KMS-11 (cell line): ENCODE measurements around the gene NCKAP5.

Experiments
- H2AFZ ChIP-seq: fragments of 200-600 bp; sonication (generic); 2 replicates; pipeline ENCODE4 v1.6.1; 2016; ENCODE audit warnings: antibody characterized with exemption, mixed run types, low read depth
- H3K27ac ChIP-seq: fragments of 200-600 bp; sonication (generic); 2 replicates; pipeline ENCODE4 v1.6.1; 2016; ENCODE audit warnings: mild to moderate bottlenecking, mixed run types
- H3K27me3 ChIP-seq: fragments of 200-600 bp; sonication (generic); 2 replicates; pipeline ENCODE4 v1.6.1; 2017; ENCODE audit warnings: mild to moderate bottlenecking, low read depth, mixed run types, moderate library complexity; ENCODE audit not compliant: insufficient read depth
- H3K36me3 ChIP-seq: fragments of 200-600 bp; sonication (generic); 2 replicates; pipeline ENCODE4 v1.6.1; 2017; ENCODE audit warnings: mild to moderate bottlenecking, mixed run types; ENCODE audit not compliant: insufficient read depth
- H3K4me1 ChIP-seq: fragments of 200-600 bp; sonication (generic); 2 replicates; pipeline ENCODE4 v1.6.1; 2016; ENCODE audit warnings: mild to moderate bottlenecking, low read depth, mixed run types; ENCODE audit not compliant: poor library complexity, severe bottlenecking
- H3K4me2 ChIP-seq: fragments of 200-600 bp; sonication (generic); 2 replicates; pipeline ENCODE4 v1.7.0; 2016; ENCODE audit warnings: mild to moderate bottlenecking, mixed run types
- H3K4me3 ChIP-seq: fragments of 200-600 bp; sonication (generic); IDR thresholded peaks from 2 replicates; pipeline ENCODE4 v1.6.1; 2017; ENCODE audit warnings: low read depth, low read length, mixed read lengths; ENCODE audit not compliant: insufficient read depth
- H3K79me2 ChIP-seq: fragments of 200-600 bp; sonication (generic); 2 replicates; pipeline ENCODE4 v1.6.1; 2016; ENCODE audit warnings: low read depth, mixed run types; ENCODE audit not compliant: insufficient read depth
- H3K9ac ChIP-seq: fragments of 200-600 bp; sonication (generic); 2 replicates; pipeline ENCODE4 v1.6.1; 2016; ENCODE audit warnings: mild to moderate bottlenecking, mixed run types
- H4K20me1 ChIP-seq: fragments of 200-600 bp; sonication (generic); 2 replicates; pipeline ENCODE4 v1.6.1; 2016; ENCODE audit warnings: mild to moderate bottlenecking, mixed run types; ENCODE audit not compliant: insufficient read depth
- TF ChIP-seq, protein P1 (sequence below): fragments of 200-600 bp; sonication (generic); conservative IDR thresholded peaks from 2 replicates; pipeline ENCODE4 v1.6.1; 2017; ENCODE audit warnings: low read depth, mild to moderate bottlenecking, antibody characterized with exemption, low read length, moderate library complexity, mixed read lengths

The NCKAP5 gene

DNA sequence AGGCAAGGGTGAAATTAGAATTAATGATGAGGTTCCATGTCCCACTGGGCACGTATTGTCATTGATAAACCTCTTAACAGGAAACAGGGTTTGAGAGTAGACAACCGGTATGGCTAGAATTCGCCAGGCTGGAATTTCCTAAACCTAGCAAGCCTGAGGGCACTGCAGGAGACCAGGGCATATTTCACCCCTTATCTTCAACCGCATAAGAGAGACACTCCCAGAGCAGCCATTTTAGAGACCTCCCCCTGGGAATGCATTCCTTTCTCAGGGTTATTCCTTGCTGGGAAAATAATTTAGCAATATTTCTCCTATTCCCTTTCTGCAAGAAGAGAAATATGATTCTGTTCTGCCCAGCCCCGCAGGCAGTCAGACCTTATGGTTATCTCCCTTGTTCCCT lies 563.6 kb downstream of the NCKAP5 start:
- no peak overlapping the region for H3K27ac ChIP-seq
- H3K4me3 ChIP-seq, result no peak overlapping the region
- no peak overlapping the region for H3K4me2 ChIP-seq
- no peaks in the 10 kb centered on the region for H3K36me3 ChIP-seq
- no peak overlapping the region for H2AFZ ChIP-seq
- H4K20me1 ChIP-seq, result no peaks in the 10 kb centered on the region
- TF ChIP-seq, protein P1, sequence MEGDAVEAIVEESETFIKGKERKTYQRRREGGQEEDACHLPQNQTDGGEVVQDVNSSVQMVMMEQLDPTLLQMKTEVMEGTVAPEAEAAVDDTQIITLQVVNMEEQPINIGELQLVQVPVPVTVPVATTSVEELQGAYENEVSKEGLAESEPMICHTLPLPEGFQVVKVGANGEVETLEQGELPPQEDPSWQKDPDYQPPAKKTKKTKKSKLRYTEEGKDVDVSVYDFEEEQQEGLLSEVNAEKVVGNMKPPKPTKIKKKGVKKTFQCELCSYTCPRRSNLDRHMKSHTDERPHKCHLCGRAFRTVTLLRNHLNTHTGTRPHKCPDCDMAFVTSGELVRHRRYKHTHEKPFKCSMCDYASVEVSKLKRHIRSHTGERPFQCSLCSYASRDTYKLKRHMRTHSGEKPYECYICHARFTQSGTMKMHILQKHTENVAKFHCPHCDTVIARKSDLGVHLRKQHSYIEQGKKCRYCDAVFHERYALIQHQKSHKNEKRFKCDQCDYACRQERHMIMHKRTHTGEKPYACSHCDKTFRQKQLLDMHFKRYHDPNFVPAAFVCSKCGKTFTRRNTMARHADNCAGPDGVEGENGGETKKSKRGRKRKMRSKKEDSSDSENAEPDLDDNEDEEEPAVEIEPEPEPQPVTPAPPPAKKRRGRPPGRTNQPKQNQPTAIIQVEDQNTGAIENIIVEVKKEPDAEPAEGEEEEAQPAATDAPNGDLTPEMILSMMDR, result no peak
- H3K27me3 ChIP-seq, result no peaks in the 10 kb centered on the region
- H3K9ac ChIP-seq, result no peak overlapping the region
- H3K4me1 ChIP-seq, result no peaks in the 10 kb centered on the region
- no peaks in the 10 kb centered on the region for H3K79me2 ChIP-seq

DNA sequence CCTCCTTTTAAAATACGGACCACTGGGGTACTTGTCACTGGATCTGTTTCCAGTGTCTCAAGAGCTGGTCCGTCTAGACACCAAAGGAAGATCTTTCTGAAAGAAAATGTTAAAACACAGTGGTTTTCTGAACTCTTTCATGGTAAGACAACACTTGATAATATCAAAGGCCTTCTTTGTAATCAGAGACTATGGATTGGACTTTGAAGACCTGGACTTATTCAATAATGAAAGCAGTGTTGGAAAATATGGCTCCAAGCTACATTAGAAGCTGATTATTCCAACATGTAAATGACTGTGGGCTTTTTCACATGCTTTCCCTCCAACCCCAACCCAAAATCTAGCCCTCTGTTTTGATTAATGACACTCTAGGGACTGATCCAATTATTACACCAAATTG lies 568.8 kb downstream of the NCKAP5 start:
- H3K27ac ChIP-seq, result no peak overlapping the region
- H3K9ac ChIP-seq, result no peak overlapping the region
- no peaks in the 10 kb centered on the region for H3K79me2 ChIP-seq
- H2AFZ ChIP-seq, result no peak overlapping the region
- no peaks in the 10 kb centered on the region for H3K36me3 ChIP-seq
- no peaks in the 10 kb centered on the region for H4K20me1 ChIP-seq
- no peaks in the 10 kb centered on the region for H3K4me1 ChIP-seq
- no peak overlapping the region for H3K4me3 ChIP-seq
- no peak overlapping the region for H3K4me2 ChIP-seq
- TF ChIP-seq, protein P1, result no peak
- no peaks in the 10 kb centered on the region for H3K27me3 ChIP-seq

DNA sequence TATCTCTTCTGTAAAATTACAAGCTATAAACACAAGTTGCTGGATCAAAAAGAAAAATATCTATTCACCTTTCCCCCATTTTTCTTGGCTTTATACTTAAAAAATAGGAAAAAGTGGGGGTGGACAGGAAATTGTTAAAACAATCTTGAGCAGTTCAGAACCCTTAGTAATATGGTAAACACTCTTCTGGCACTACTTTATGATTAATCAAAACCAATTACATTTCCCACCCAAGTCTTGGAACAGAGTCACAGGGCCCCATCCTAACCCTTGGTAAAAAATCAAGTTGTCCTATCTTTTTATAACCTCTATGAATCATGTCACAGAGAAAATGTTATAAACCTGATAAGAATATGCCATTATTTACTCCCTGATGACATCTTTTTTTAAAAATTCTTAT lies 570.0 kb downstream of the NCKAP5 start:
- H4K20me1 ChIP-seq, result no peaks in the 10 kb centered on the region
- no peaks in the 10 kb centered on the region for H3K27me3 ChIP-seq
- no peak overlapping the region for H3K9ac ChIP-seq
- H2AFZ ChIP-seq, result no peak overlapping the region
- no peaks in the 10 kb centered on the region for H3K4me1 ChIP-seq
- no peaks in the 10 kb centered on the region for H3K36me3 ChIP-seq
- H3K4me3 ChIP-seq, result no peak overlapping the region
- TF ChIP-seq, protein P1, result no peak
- H3K79me2 ChIP-seq, result no peaks in the 10 kb centered on the region
- no peak overlapping the region for H3K4me2 ChIP-seq
- no peak overlapping the region for H3K27ac ChIP-seq

DNA sequence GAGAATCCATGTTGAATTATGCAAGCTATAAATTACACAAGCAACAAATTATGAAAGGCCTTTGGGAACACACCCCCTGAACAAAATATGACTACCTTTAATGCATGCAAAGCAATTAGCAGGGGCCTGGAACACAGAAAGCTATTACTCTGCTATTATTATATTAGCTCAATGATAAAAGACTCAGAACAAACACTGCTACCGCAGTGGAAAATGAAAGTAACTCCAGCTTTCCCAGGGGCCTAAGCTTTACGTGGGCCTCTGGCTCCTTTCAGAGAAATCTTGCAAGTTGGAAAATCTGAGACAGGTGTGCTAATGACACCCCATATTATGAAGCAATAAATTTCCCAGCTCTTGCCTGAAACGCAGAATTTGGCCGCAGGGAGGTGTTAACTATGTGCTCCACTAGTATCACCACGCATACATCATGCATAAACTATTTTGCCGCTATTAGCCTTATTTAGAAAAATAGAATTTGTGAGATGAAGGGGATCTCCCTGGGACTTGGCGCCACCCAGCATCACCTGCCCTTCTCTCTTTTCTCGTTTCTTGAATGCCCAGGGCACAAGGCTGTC lies 576.7 kb downstream of the NCKAP5 start:
- H3K79me2 ChIP-seq, result no peaks in the 10 kb centered on the region

More for the DNA sequence above, 576.7 kb downstream of the NCKAP5 start:
- no peaks in the 10 kb centered on the region for H4K20me1 ChIP-seq
- no peak overlapping the region for H2AFZ ChIP-seq
- TF ChIP-seq, protein P1, result no peak
- no peaks in the 10 kb centered on the region for H3K4me1 ChIP-seq
- no peaks in the 10 kb centered on the region for H3K36me3 ChIP-seq
- H3K4me3 ChIP-seq, result no peak overlapping the region
- H3K4me2 ChIP-seq, result no peak overlapping the region
- no peak overlapping the region for H3K9ac ChIP-seq
- no peak overlapping the region for H3K27ac ChIP-seq
- H3K27me3 ChIP-seq, result no peaks in the 10 kb centered on the region
